Measurements from ENCODE around the gene ALDH1B1. TPM values are rescaled to one million over a fixed set of nuclear protein-coding genes. Genes with fewer than 3 reads are reported as not detected.

ALDH1B1 gene
- total RNA-seq, 4 donors from 2014 or later, result 7.9 to 15.3 (median 11.0) TPM

DNA sequence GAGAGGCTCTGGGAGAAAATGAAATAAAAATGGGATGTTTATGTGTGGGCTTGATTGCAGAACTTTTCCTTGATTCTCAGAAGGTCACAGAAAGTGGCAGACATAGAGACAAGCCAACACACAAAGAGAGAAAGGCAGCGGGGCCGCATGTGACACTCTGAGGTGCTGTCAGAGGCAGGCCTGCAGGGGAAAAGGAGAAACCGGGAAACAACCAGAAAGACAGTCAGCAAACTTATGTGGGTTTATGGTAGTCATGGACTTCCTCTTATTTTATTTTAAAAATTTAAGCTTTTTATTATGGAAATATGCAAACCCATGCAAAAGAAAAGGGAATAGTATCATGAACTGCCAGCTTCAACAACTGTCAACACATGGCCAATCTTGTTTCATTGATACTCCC lies 48.0 kb downstream of the ALDH1B1 start:
- no peak overlapping the region for H3K4me3 ChIP-seq
- 52 to 65% methylated on average over 3 of the region's 3 CpGs for WGBS, 2 donors

DNA sequence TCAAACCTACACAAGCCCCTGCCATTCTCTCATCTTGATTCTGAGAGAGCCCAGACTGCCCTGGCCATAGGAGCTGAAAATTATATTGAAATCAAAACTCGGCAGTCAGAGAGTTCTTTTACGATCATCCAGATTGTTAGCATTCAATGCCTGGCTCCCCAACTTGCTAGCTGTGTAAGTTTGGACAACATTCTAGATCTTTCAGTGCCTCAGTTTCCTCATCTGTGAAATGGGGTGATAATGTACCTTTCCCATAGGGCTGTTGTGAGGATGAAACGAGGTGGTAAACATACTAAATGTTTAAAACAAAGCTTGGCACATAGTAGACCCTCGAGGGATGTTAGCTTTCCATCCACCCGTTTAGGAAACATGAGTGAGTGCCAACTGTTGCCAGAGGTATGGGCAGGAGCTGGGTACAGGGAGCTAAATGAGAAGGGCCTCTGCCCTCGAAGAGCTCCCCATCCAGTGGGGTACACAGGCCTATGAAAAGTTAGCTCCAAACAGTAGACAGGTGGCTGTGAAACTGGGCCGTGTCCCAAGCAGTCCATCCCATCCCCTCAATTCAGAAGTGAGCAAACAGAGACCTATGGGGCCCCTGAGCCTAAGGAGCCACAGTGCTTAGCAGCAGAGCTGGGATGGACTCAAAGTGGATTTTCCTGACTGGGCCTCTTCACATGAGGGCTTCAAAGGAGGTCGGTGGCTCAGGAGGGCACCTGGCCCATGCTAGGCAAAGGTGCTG lies 49.0 kb downstream of the ALDH1B1 start:
- H3K4me3 ChIP-seq, result no peak overlapping the region
- H3K36me3 ChIP-seq, result no peaks in the 10 kb centered on the region
- TF ChIP-seq, protein P1, sequence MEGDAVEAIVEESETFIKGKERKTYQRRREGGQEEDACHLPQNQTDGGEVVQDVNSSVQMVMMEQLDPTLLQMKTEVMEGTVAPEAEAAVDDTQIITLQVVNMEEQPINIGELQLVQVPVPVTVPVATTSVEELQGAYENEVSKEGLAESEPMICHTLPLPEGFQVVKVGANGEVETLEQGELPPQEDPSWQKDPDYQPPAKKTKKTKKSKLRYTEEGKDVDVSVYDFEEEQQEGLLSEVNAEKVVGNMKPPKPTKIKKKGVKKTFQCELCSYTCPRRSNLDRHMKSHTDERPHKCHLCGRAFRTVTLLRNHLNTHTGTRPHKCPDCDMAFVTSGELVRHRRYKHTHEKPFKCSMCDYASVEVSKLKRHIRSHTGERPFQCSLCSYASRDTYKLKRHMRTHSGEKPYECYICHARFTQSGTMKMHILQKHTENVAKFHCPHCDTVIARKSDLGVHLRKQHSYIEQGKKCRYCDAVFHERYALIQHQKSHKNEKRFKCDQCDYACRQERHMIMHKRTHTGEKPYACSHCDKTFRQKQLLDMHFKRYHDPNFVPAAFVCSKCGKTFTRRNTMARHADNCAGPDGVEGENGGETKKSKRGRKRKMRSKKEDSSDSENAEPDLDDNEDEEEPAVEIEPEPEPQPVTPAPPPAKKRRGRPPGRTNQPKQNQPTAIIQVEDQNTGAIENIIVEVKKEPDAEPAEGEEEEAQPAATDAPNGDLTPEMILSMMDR (IDR thresholded peaks at IDR 0.05), result no peak
- TF ChIP-seq EP300 (IDR thresholded peaks at IDR 0.05) (no peak), POLR2A (IDR thresholded peaks at IDR 0.05) (no peak)
- H3K4me1 ChIP-seq, result no peaks in the 10 kb centered on the region
- 85 to 87% methylated on average over 8 of the region's 8 CpGs for WGBS, 2 donors
- H3K27me3 ChIP-seq, result no peaks in the 10 kb centered on the region
- H3K9me3 ChIP-seq, result no peaks in the 10 kb centered on the region
- DNase-seq (ENCODE audit: low spot score in 2 of 2), result no peak
- H3K27ac ChIP-seq, result no peak overlapping the region

More for the DNA sequence above, 48.0 kb downstream of the ALDH1B1 start:
- Histone ChIP-seq H3K36me3 (no peaks in the 10 kb centered on the region), H3K27ac (no peak overlapping the region), H3K4me1 (no peaks in the 10 kb centered on the region), H3K27me3 (no peaks in the 10 kb centered on the region), H3K9me3 (no peaks in the 10 kb centered on the region)
- no peak for DNase-seq (ENCODE audit: low spot score in 2 of 2)
- TF ChIP-seq EP300 (IDR thresholded peaks at IDR 0.05) (no peak), POLR2A (IDR thresholded peaks at IDR 0.05) (no peak)
- TF ChIP-seq, protein P1 (IDR thresholded peaks at IDR 0.05), result no peak

DNA sequence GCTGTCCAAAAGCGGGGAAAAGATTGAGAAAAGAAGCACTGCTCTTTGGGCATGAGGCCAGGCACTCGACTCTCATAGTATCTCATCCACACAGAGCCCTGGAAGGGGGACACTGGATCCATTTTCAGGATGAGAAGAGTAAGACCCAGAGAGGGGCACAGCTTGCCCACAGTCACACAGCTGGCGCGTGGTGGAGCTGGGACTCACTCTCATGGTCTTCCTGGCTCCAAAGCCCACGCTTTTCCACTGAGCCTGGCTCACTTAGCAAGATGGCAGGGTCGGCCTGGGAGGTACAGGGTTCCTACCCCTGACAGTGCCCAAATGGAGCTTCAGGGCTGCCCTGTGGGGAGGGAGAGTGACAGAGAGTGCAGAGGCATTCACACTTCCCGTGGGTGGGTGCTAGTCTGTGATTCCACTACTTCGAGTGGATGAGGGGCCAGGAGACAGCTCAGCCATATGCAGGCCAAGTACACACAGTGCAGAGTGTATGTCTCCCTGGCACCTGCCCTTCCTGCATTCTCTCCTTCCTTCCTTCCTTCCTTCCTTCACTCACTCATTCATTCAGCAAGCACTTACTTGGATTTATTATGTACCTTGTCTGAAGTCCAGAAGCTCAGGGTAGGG lies 50.1 kb downstream of the ALDH1B1 start:
- no peak overlapping the region for H3K27ac ChIP-seq
- H3K4me3 ChIP-seq, result no peak overlapping the region
- no peaks in the 10 kb centered on the region for H3K36me3 ChIP-seq
- DNase-seq (ENCODE audit: low spot score in 2 of 2), result no peak
- no peaks in the 10 kb centered on the region for H3K4me1 ChIP-seq
- TF ChIP-seq EP300 (IDR thresholded peaks at IDR 0.05), result no peak
- no peak for TF ChIP-seq POLR2A (IDR thresholded peaks at IDR 0.05)
- TF ChIP-seq, protein P1 (IDR thresholded peaks at IDR 0.05), result no peak
- 64 to 65% methylated on average over 7 to 8 of the region's 8 CpGs for WGBS, 2 donors
- H3K9me3 ChIP-seq, result no peaks in the 10 kb centered on the region
- no peaks in the 10 kb centered on the region for H3K27me3 ChIP-seq

DNA sequence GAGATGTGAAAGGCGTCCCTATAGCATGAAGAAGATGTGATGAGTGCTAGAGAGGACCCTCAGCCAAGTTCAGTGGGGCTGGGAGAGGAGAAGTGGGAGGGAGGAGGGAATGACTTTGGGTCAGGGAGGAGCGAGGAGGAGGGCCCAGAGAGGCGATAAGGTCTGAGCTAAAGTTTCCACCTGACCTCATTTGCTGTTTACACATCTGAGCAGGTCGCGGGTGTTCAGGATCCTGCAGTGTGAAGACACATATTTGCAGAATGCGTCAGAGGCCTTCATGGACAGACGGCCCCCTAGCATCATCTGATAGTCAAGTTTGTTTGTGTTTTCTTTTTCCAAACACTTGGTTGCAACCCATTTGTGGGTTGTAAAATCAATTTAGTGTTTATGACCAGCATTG lies 50.7 kb downstream of the ALDH1B1 start:
- Histone ChIP-seq H3K27me3 (no peaks in the 10 kb centered on the region), H3K27ac (no peak overlapping the region), H3K4me3 (no peak overlapping the region), H3K4me1 (no peaks in the 10 kb centered on the region), H3K36me3 (no peaks in the 10 kb centered on the region), H3K9me3 (no peaks in the 10 kb centered on the region)
- DNase-seq (ENCODE audit: low spot score in 2 of 2), result no peak
- TF ChIP-seq POLR2A (IDR thresholded peaks at IDR 0.05) (no peak), EP300 (IDR thresholded peaks at IDR 0.05) (no peak)
- TF ChIP-seq, protein P1 (IDR thresholded peaks at IDR 0.05), result no peak
- WGBS, 2 donors, result 56 to 67% methylated on average over 7 of the region's 7 CpGs

DNA sequence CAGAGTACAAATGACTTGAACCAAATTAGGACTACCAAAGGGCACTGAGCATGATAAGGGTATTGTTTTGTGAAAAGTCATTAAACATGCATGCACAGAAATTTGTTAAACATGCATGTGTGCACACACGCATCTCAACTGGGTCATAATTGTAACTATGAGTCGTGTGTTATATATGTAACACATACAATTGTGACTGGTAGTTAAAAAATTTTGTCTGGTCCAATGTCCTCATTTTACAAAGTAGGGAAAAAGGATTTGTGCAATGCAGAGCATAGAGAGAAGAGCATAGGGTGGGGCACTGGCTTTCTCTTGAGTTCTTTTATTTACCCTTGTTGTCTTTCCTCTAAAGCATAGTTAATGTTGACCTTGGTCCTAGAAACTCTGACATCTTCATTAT lies 51.1 kb downstream of the ALDH1B1 start:
- no peak for TF ChIP-seq POLR2A (IDR thresholded peaks at IDR 0.05)
- TF ChIP-seq EP300 (IDR thresholded peaks at IDR 0.05), result no peak
- TF ChIP-seq, protein P1 (IDR thresholded peaks at IDR 0.05), result no peak
- Histone ChIP-seq H3K9me3 (no peaks in the 10 kb centered on the region), H3K36me3 (no peaks in the 10 kb centered on the region), H3K4me3 (no peak overlapping the region), H3K4me1 (no peaks in the 10 kb centered on the region), H3K27ac (no peak overlapping the region), H3K27me3 (no peaks in the 10 kb centered on the region)
- WGBS, 2 donors, result 43 to 57% methylated on average over 2 of the region's 2 CpGs
- no peak for DNase-seq (ENCODE audit: low spot score in 2 of 2)

Measured in tibial nerve (tissue), 4 donors.